Measurements from ENCODE around the gene HPN.

DNA sequence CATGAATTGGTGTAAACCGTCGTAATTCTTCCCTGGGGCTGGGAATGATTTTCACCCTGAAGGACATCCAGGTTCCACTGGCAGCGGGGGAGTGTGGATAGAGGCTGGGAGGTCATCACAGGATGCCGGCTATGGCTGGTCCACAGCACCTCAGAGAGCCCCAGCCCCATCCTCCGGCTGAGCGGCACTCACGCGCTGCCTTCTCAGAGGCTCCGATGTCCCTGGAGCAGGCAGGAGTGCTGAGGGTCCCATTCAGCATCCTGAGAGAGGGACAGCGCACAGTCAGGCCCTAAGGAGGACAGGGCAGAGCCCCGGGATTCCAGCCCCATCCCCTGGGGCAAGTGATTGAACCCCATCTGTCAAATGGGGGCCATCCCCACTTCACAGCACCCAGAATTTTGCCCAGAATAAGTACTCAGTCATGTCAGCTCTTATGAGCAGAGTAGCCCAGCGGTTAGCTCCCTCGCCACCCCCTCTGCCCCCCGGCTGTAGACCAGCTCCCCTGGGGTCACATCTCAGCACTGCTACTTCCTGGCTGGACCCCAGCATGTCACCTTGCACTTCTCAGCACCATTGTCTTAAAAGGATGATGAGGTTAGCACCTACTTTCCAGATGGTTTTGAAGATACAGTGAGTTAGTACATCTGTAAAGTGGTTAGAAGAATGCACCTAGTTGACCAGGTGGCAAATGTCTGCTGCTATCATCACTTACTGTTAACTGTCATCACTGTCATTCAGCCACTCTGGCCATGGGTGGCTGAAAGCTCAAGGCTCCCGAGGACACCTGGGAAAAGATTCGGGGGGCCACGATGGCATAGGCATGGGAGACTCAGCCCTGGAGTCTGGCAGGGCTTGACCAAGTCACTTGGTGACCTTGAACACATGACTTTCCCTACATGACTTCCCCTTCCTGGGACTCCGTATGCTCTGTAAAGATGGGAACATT lies 29.5 kb upstream of the HPN start:
- TF ChIP-seq OVOL3 (tag by site-specific recombination; IDR thresholded peaks at IDR 0.05) (no peak), ZNF830 (tag by site-specific recombination; IDR thresholded peaks at IDR 0.05; ENCODE audit: low read depth) (no peak), ZFP3 (tag by site-specific recombination; IDR thresholded peaks at IDR 0.05; ENCODE audit: low read depth) (no peak), YY1 (tag by site-specific recombination; IDR thresholded peaks at IDR 0.05) (no peak), ZNF677 (tag by site-specific recombination; IDR thresholded peaks at IDR 0.05) (no peak), ZNF558 (tag by site-specific recombination; IDR thresholded peaks at IDR 0.05) (no peak)
- TF ChIP-seq, protein P1, sequence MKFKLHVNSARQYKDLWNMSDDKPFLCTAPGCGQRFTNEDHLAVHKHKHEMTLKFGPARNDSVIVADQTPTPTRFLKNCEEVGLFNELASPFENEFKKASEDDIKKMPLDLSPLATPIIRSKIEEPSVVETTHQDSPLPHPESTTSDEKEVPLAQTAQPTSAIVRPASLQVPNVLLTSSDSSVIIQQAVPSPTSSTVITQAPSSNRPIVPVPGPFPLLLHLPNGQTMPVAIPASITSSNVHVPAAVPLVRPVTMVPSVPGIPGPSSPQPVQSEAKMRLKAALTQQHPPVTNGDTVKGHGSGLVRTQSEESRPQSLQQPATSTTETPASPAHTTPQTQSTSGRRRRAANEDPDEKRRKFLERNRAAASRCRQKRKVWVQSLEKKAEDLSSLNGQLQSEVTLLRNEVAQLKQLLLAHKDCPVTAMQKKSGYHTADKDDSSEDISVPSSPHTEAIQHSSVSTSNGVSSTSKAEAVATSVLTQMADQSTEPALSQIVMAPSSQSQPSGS (tag by site-specific recombination; IDR thresholded peaks at IDR 0.05; ENCODE audit: low read depth) = no peak
- TF ChIP-seq, protein P2, sequence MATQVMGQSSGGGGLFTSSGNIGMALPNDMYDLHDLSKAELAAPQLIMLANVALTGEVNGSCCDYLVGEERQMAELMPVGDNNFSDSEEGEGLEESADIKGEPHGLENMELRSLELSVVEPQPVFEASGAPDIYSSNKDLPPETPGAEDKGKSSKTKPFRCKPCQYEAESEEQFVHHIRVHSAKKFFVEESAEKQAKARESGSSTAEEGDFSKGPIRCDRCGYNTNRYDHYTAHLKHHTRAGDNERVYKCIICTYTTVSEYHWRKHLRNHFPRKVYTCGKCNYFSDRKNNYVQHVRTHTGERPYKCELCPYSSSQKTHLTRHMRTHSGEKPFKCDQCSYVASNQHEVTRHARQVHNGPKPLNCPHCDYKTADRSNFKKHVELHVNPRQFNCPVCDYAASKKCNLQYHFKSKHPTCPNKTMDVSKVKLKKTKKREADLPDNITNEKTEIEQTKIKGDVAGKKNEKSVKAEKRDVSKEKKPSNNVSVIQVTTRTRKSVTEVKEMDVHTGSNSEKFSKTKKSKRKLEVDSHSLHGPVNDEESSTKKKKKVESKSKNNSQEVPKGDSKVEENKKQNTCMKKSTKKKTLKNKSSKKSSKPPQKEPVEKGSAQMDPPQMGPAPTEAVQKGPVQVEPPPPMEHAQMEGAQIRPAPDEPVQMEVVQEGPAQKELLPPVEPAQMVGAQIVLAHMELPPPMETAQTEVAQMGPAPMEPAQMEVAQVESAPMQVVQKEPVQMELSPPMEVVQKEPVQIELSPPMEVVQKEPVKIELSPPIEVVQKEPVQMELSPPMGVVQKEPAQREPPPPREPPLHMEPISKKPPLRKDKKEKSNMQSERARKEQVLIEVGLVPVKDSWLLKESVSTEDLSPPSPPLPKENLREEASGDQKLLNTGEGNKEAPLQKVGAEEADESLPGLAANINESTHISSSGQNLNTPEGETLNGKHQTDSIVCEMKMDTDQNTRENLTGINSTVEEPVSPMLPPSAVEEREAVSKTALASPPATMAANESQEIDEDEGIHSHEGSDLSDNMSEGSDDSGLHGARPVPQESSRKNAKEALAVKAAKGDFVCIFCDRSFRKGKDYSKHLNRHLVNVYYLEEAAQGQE (tag by site-specific recombination; IDR thresholded peaks at IDR 0.05) = no peak
- TF ChIP-seq, protein P3, sequence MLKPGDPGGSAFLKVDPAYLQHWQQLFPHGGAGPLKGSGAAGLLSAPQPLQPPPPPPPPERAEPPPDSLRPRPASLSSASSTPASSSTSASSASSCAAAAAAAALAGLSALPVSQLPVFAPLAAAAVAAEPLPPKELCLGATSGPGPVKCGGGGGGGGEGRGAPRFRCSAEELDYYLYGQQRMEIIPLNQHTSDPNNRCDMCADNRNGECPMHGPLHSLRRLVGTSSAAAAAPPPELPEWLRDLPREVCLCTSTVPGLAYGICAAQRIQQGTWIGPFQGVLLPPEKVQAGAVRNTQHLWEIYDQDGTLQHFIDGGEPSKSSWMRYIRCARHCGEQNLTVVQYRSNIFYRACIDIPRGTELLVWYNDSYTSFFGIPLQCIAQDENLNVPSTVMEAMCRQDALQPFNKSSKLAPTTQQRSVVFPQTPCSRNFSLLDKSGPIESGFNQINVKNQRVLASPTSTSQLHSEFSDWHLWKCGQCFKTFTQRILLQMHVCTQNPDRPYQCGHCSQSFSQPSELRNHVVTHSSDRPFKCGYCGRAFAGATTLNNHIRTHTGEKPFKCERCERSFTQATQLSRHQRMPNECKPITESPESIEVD (tag by site-specific recombination; IDR thresholded peaks at IDR 0.05) = no peak
